Measurements from ENCODE around the gene PCNT. TPM values are rescaled to one million over a fixed set of nuclear protein-coding genes. Genes with fewer than 3 reads are reported as not detected.

Gene PCNT
- total and polyA plus RNA-seq, 2 experiments from 2014 or later: 18.3 to 26.6 TPM

- TF ChIP-seq, protein P1, sequence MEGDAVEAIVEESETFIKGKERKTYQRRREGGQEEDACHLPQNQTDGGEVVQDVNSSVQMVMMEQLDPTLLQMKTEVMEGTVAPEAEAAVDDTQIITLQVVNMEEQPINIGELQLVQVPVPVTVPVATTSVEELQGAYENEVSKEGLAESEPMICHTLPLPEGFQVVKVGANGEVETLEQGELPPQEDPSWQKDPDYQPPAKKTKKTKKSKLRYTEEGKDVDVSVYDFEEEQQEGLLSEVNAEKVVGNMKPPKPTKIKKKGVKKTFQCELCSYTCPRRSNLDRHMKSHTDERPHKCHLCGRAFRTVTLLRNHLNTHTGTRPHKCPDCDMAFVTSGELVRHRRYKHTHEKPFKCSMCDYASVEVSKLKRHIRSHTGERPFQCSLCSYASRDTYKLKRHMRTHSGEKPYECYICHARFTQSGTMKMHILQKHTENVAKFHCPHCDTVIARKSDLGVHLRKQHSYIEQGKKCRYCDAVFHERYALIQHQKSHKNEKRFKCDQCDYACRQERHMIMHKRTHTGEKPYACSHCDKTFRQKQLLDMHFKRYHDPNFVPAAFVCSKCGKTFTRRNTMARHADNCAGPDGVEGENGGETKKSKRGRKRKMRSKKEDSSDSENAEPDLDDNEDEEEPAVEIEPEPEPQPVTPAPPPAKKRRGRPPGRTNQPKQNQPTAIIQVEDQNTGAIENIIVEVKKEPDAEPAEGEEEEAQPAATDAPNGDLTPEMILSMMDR (IDR thresholded peaks at IDR 0.05; ENCODE audit: low read depth, low read length): no peak
- H3K27me3 ChIP-seq: no peaks in the 10 kb centered on the region
- H3K27ac ChIP-seq: no peak overlapping the region
- DNase-seq (ENCODE audit: low read depth in 1 of 2, low spot score in 1 of 2): no peak
- no peak overlapping the region for H3K4me3 ChIP-seq
- H3K9me3 ChIP-seq (ENCODE audit: low read depth): no peaks in the 10 kb centered on the region
- H3K36me3 ChIP-seq: peaks cover 5% of the 10 kb centered on the region
- no peaks in the 10 kb centered on the region for H3K4me1 ChIP-seq (ENCODE audit: low read depth)
Observed at GRCh38 chr21:46420241-46421190, 96.6 kb downstream of the PCNT start.

- peaks cover 2% of the 10 kb centered on the region for H3K36me3 ChIP-seq
- H3K27me3 ChIP-seq: no peaks in the 10 kb centered on the region
- no peak overlapping the region for H3K4me3 ChIP-seq
- no peak overlapping the region for H3K27ac ChIP-seq
- no peaks in the 10 kb centered on the region for H3K9me3 ChIP-seq (ENCODE audit: low read depth)
- no peaks in the 10 kb centered on the region for H3K4me1 ChIP-seq (ENCODE audit: low read depth)
- no peak for DNase-seq (ENCODE audit: low read depth in 1 of 2, low spot score in 1 of 2)
- TF ChIP-seq, protein P1 (IDR thresholded peaks at IDR 0.05; ENCODE audit: low read depth, low read length): no peak
Observed at GRCh38 chr21:46421191-46421750, 97.3 kb downstream of the PCNT start.

GRCh38 chr21:46421756-46422555 is 98.0 kb downstream of the PCNT start:
- Histone ChIP-seq H3K36me3 (no peaks in the 10 kb centered on the region), H3K4me1 (ENCODE audit: low read depth) (no peaks in the 10 kb centered on the region), H3K9me3 (ENCODE audit: low read depth) (no peaks in the 10 kb centered on the region), H3K4me3 (no peak overlapping the region), H3K27ac (no peak overlapping the region), H3K27me3 (no peaks in the 10 kb centered on the region)
- DNase-seq (ENCODE audit: low read depth in 1 of 2, low spot score in 1 of 2): no peak
- TF ChIP-seq, protein P1 (IDR thresholded peaks at IDR 0.05; ENCODE audit: low read depth, low read length): no peak

DNA sequence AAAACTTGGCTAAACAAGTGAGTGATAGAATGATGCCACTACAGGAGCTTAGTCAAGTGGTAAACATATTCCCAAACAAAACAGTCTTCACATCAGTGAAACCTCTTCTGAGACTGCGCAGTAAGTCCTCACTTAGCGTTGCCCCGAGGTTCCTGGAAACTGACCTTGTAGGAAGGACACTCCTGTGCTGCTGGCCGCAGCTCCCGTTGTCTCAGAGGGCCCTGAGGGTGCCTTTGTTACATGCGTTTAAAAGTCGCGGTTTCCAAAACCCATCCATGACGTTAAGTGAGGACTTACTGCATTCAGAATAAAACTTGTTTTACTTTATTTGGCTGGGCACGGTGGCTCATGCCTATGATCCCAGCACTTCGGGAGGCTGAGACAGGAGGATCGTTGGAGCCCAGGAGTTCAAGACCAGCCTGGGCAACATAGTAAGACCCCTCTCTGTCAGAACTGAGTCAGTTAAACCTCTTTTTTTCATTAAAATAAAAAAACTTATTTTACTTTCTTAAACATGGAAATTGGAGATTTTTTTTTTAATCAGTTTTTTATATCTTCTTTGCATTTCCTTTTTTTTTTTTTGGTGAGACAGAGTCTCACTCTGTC is 98.8 kb downstream of the PCNT start:
- no peak overlapping the region for H3K4me3 ChIP-seq
- TF ChIP-seq, protein P1 (IDR thresholded peaks at IDR 0.05; ENCODE audit: low read depth, low read length): no peak
- H3K4me1 ChIP-seq (ENCODE audit: low read depth): no peaks in the 10 kb centered on the region
- H3K27ac ChIP-seq: no peak overlapping the region
- H3K27me3 ChIP-seq: no peaks in the 10 kb centered on the region
- no peaks in the 10 kb centered on the region for H3K36me3 ChIP-seq
- no peak for DNase-seq (ENCODE audit: low read depth in 1 of 2, low spot score in 1 of 2)
- no peaks in the 10 kb centered on the region for H3K9me3 ChIP-seq (ENCODE audit: low read depth)

GRCh38 chr21:46423546-46424038 is 99.6 kb downstream of the PCNT start:
- peak in 1 of 2 donors; percentile 2 for DNase-seq (ENCODE audit: low read depth in 1 of 2, low spot score in 1 of 2)

More at GRCh38 chr21:46423546-46424038, 99.6 kb downstream of the PCNT start:
- Histone ChIP-seq H3K27ac (no peak overlapping the region), H3K4me3 (no peak overlapping the region), H3K36me3 (no peaks in the 10 kb centered on the region), H3K9me3 (ENCODE audit: low read depth) (no peaks in the 10 kb centered on the region), H3K4me1 (ENCODE audit: low read depth) (no peaks in the 10 kb centered on the region), H3K27me3 (no peaks in the 10 kb centered on the region)
- TF ChIP-seq, protein P1 (IDR thresholded peaks at IDR 0.05; ENCODE audit: low read depth, low read length): no peak

Data from cardiac muscle cell (in vitro differentiated cells and primary cell).